ENCODE data around the gene GJB6.

DNA sequence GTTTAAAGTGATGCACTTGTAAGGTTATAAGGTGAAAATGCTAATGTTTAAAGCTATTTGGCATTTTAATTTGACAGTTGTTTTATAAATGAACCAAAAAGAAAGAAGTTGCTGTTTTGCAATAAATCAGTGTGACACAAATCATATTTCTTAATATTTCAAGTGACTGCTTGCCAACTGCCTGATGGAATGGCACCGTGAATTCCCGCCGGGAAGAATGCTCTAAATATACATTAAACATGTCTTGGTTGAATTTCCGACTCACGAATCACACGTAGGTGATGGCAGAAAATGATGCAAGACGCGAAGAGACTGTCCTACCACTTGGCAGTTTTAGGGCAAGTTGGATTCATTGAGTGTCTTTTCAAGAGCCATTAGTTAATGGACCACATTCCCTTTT lies 36.3 kb downstream of the GJB6 start:
- TF ChIP-seq, protein P1, sequence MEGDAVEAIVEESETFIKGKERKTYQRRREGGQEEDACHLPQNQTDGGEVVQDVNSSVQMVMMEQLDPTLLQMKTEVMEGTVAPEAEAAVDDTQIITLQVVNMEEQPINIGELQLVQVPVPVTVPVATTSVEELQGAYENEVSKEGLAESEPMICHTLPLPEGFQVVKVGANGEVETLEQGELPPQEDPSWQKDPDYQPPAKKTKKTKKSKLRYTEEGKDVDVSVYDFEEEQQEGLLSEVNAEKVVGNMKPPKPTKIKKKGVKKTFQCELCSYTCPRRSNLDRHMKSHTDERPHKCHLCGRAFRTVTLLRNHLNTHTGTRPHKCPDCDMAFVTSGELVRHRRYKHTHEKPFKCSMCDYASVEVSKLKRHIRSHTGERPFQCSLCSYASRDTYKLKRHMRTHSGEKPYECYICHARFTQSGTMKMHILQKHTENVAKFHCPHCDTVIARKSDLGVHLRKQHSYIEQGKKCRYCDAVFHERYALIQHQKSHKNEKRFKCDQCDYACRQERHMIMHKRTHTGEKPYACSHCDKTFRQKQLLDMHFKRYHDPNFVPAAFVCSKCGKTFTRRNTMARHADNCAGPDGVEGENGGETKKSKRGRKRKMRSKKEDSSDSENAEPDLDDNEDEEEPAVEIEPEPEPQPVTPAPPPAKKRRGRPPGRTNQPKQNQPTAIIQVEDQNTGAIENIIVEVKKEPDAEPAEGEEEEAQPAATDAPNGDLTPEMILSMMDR (conservative IDR thresholded peaks at IDR 0.05 in 1 of 2, IDR thresholded peaks at IDR 0.05 in 1 of 2; ENCODE audit: extremely low read depth in 1 of 2, insufficient read depth in 1 of 2, low read depth in 1 of 2, low read length in 2 of 2), result no peak
- TF ChIP-seq EZH2 (IDR thresholded peaks at IDR 0.05; ENCODE audit: borderline replicate concordance, low read length), result no peak
